SU-DHL-6 (cell line): ENCODE data around the gene CLP1.
"Not testable (repeated sequence)": the region's sequence is repeated elsewhere in the genome, so short reads cannot be mapped to it uniquely, and the experiment has no call there.

Source experiments
- EZH2phosphoT487 ChIP-seq: fragments of 200-600 bp; sonication (generic), shearing (Covaris generic); conservative IDR thresholded peaks from 2 replicates; pipeline ENCODE4 v1.6.1; 2018; ENCODE audit warnings: mild to moderate bottlenecking, antibody characterized with exemption, low read length, moderate library complexity, mixed read lengths
- TF ChIP-seq, protein P1 (sequence below): fragments of 200-600 bp; sonication (generic); IDR thresholded peaks from one replicate; pipeline ENCODE4 v1.5.1; 2017; ENCODE audit warnings: antibody characterized with exemption, mild to moderate bottlenecking, low read length, moderate library complexity; ENCODE audit not compliant: insufficient read depth, poor library complexity, severe bottlenecking

DNA sequence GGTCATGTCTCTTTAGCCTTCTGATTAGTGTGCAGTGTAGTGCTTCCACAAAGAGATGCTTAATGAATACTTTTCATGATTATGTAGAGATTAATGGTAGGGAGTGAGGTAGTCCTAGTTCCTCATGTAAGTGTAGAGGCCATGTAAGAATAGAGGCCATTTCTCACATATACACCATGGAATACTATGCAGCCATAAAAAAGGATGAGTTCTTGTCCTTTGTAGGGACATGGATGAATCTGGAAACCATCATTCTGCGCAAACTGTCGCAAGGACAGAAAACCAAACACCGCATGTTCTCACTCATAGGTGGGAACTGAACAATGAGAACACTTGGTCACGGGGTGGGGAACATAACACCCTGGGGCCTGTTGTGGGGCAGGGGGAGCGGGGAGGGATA lies 32.9 kb downstream of the CLP1 start:
- TF ChIP-seq, protein P1, sequence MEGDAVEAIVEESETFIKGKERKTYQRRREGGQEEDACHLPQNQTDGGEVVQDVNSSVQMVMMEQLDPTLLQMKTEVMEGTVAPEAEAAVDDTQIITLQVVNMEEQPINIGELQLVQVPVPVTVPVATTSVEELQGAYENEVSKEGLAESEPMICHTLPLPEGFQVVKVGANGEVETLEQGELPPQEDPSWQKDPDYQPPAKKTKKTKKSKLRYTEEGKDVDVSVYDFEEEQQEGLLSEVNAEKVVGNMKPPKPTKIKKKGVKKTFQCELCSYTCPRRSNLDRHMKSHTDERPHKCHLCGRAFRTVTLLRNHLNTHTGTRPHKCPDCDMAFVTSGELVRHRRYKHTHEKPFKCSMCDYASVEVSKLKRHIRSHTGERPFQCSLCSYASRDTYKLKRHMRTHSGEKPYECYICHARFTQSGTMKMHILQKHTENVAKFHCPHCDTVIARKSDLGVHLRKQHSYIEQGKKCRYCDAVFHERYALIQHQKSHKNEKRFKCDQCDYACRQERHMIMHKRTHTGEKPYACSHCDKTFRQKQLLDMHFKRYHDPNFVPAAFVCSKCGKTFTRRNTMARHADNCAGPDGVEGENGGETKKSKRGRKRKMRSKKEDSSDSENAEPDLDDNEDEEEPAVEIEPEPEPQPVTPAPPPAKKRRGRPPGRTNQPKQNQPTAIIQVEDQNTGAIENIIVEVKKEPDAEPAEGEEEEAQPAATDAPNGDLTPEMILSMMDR = not testable (repeated sequence)
- TF ChIP-seq EZH2phosphoT487 = not testable (repeated sequence)
